Keratinocyte (primary cell): ENCODE measurements around the gene NAIF1. TPM values are rescaled to one million over a fixed set of nuclear protein-coding genes. Genes with fewer than 3 reads are reported as not detected.

Experiments used
- DNase-seq: peaks from one replicate; pipeline ENCODE4 v3.0.0-alpha.2; 2011; ENCODE audit warnings: low read depth, missing footprints, low spot score
- FAIRE-seq: peaks from 2 replicates; lab custom pipeline; 2011; peaks lifted over from hg19 to GRCh38; lab: Jason Lieb, UNC
- H2AFZ ChIP-seq: 2 replicates; pipeline ENCODE4 v1.6.0; 2012; ENCODE audit warnings: low read length, control low read depth, inconsistent platforms; ENCODE audit not compliant: control insufficient read depth
- H3K27ac ChIP-seq: 2 replicates; pipeline ENCODE4 v1.5.1; 2011; ENCODE audit warnings: low read length; ENCODE audit not compliant: control insufficient read depth, insufficient read depth
- H3K27me3 ChIP-seq: 3 replicates; pipeline ENCODE4 v1.6.0; 2011; ENCODE audit warnings: low read length; ENCODE audit not compliant: control insufficient read depth, insufficient read depth; ENCODE audit errors: extremely low read depth
- H3K36me3 ChIP-seq, 2 experiments: 2 replicates in 1 of 2; 3 replicates in 1 of 2; pipeline ENCODE4 v1.5.1; 2011; ENCODE audit warnings: low read length in 2 of 2, mild to moderate bottlenecking in 1 of 2; ENCODE audit not compliant: control insufficient read depth in 2 of 2, insufficient read depth in 2 of 2; ENCODE audit errors: extremely low read depth in 1 of 2
- H3K4me1 ChIP-seq: 3 replicates; pipeline ENCODE4 v1.5.1; 2011; ENCODE audit warnings: low read length; ENCODE audit not compliant: control insufficient read depth, insufficient read depth; ENCODE audit errors: extremely low read depth
- H3K4me2 ChIP-seq: 3 replicates; pipeline ENCODE4 v1.6.0; 2011; ENCODE audit warnings: low read depth, low read length; ENCODE audit not compliant: control insufficient read depth, insufficient read depth; ENCODE audit errors: extremely low read depth
- H3K4me3 ChIP-seq, 3 experiments: fragments of 200-600 bp in 1 of 3; sonication (generic) in 1 of 3; 2 replicates in 2 of 3; 3 replicates in 1 of 3; pipeline ENCODE4 v1.5.1; 2011 to 2016; ENCODE audit warnings: low read length in 3 of 3, mild to moderate bottlenecking in 3 of 3, control low read depth in 2 of 3, inconsistent platforms in 1 of 3, low read depth in 1 of 3, mixed read lengths in 1 of 3, mixed run types in 1 of 3, moderate library complexity in 1 of 3; ENCODE audit not compliant: control insufficient read depth in 2 of 3, insufficient read depth in 2 of 3; ENCODE audit errors: extremely low read depth in 1 of 3
- H3K79me2 ChIP-seq: 2 replicates; pipeline ENCODE4 v1.6.0; 2012; ENCODE audit warnings: low read length; ENCODE audit not compliant: control insufficient read depth, insufficient read depth
- H3K9ac ChIP-seq: 3 replicates; pipeline ENCODE4 v1.6.0; 2011; ENCODE audit warnings: low read length; ENCODE audit not compliant: control insufficient read depth, insufficient read depth; ENCODE audit errors: extremely low read depth
- H3K9me1 ChIP-seq: 3 replicates; pipeline ENCODE4 v1.6.0; 2011; ENCODE audit warnings: low read length; ENCODE audit not compliant: control insufficient read depth, insufficient read depth; ENCODE audit errors: extremely low read depth
- H3K9me3 ChIP-seq: 2 replicates; pipeline ENCODE4 v1.5.1; 2012; ENCODE audit warnings: low read depth, low read length; ENCODE audit not compliant: control insufficient read depth
- H4K20me1 ChIP-seq: 3 replicates; pipeline ENCODE4 v1.6.0; 2011; ENCODE audit warnings: low read length; ENCODE audit not compliant: control insufficient read depth, insufficient read depth; ENCODE audit errors: extremely low read depth
- EZH2 ChIP-seq: IDR thresholded peaks from one replicate; pipeline ENCODE4 v1.6.1; 2012; ENCODE audit warnings: inconsistent platforms, mild to moderate bottlenecking, low read length, moderate library complexity
- dilution Hi-C: fragments of 300-500 bp; cut with MboI; formaldehyde crosslinking; loops from one replicate; pipeline ENCODE4 v1.7.0; 2020; ENCODE audit warnings: low sequenced_read_pairs; ENCODE audit not compliant: extremely low pct_ligation_motif_present
- polyA minus RNA-seq, 3 experiments: library from RNA; depleted of rRNA, polyadenylated mRNA; stranded (reverse); fragments of >200 nt; gene quantifications; 1 replicate in 1 of 3; 2 replicates in 1 of 3; 3 replicates in 1 of 3; pipeline ENCODE4 v1.2.3, GENCODE V29; 2011
- polyA plus RNA-seq, 5 experiments: library from polyadenylated mRNA; depleted of rRNA in 3 of 5; stranded (reverse) in 3 of 5; stranded (forward) in 1 of 5; unstranded in 1 of 5; fragments of >200 nt; gene quantifications; 1 replicate in 1 of 5; 2 replicates in 3 of 5; 3 replicates in 1 of 5; pipeline versions ENCODE4 v1.2.1 to v1.2.3, GENCODE V29; 2011 to 2012; ENCODE audit warnings: missing spikeins in 2 of 5, low read depth in 1 of 5, low replicate concordance in 1 of 5
- TF ChIP-seq, protein P1 (sequence below), 3 experiments: IDR thresholded peaks in 1 of 3; conservative IDR thresholded peaks in 1 of 3; optimal IDR thresholded peaks in 1 of 3; 2 replicates in 2 of 3; 3 replicates in 1 of 3; pipeline versions ENCODE3 to v1.5.1; 2011; ENCODE audit warnings: low read length in 3 of 3, mild to moderate bottlenecking in 3 of 3, moderate library complexity in 2 of 3, control low read depth in 1 of 3, inconsistent platforms in 1 of 3; ENCODE audit not compliant: insufficient read depth in 2 of 3; ENCODE audit errors: extremely low read depth in 1 of 3

Gene NAIF1, protein sequence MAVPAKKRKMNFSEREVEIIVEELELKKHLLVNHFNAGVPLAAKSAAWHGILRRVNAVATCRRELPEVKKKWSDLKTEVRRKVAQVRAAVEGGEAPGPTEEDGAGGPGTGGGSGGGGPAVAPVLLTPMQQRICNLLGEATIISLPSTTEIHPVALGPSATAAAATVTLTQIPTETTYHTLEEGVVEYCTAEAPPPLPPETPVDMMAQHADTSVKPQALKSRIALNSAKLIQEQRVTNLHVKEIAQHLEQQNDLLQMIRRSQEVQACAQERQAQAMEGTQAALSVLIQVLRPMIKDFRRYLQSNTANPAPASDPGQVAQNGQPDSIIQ
- polyA plus RNA-seq (6.3 to 7.5 TPM (median 7.4 TPM) in 3 replicates), polyA minus RNA-seq (4.6 to 7.5 TPM (median 5.9 TPM) in 3 replicates)
- 7.4 TPM for polyA plus RNA-seq (2011; ENCODE audit: low read depth)
- 5.9 and 8.1 TPM in 2 replicates for polyA plus RNA-seq (2011; cell fraction: cytosol; rRNA removed)
- polyA plus RNA-seq (2011; cell fraction: nucleus; rRNA removed), result 7.9 and 8.6 TPM in 2 replicates
- 7.1 and 10.0 TPM in 2 replicates for polyA plus RNA-seq (2012; ENCODE audit: low replicate concordance)
- polyA minus RNA-seq (2011; cell fraction: cytosol; rRNA and poly(A)+ RNA removed), result 16.5 TPM
- 3.4 and 5.4 TPM in 2 replicates for polyA minus RNA-seq (2011; cell fraction: nucleus; rRNA and poly(A)+ RNA removed)

DNA sequence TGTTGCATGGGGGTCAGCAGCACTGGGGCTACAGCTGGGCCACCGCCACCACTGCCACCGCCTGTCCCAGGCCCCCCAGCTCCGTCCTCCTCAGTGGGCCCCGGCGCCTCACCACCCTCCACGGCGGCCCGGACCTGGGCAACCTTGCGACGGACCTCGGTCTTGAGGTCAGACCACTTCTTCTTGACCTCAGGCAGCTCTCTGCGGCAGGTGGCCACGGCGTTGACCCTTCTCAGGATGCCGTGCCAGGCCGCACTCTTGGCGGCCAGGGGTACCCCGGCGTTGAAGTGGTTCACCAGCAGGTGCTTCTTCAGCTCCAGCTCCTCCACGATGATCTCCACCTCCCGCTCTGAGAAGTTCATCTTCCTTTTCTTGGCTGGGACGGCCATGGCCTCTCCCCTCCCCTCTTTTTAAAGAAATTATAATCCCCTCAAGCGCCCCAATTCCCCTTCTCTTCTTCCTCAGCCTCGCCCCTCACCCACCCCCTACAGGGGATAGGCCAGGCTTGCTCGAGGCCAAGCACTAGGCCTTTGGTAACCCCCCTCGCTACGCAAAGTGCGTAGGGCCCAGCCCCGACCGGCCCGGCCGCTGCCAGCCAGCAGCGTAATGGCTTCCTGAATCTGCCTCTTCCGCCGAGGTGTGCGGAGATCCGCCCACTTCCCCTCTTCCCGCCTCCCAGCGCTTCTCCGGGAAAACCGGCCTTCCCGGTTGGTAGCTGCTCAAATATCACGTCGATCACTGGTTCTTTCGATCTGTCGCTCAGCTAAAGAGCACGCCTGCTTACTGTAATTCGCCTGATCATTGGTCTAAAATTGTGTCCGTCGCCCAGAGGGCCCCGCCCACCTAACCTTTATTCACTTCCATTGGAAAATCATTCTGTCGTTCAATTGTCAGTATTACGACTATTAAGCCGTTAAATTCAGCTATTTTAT lies at the start of gene NAIF1:
Gene NAIF1, minus strand, starts transcription at position 608 of the 932 bp plus-strand sequence. Its CDS starts 219 bp downstream, at position 389.
- peaks cover 20% of the 10 kb centered on the region for H3K4me1 ChIP-seq
- H4K20me1 ChIP-seq, result no peaks in the 10 kb centered on the region
- peak within 1 kb of the TSS; percentile 96 for H3K9ac ChIP-seq
- peaks cover 0 to 3% of the 10 kb centered on the region in 2 experiments for H3K36me3 ChIP-seq
- H3K4me3 ChIP-seq, result peak within 1 kb of the TSS; percentile 77 to 97 (median 90)
- TF ChIP-seq, protein P1, sequence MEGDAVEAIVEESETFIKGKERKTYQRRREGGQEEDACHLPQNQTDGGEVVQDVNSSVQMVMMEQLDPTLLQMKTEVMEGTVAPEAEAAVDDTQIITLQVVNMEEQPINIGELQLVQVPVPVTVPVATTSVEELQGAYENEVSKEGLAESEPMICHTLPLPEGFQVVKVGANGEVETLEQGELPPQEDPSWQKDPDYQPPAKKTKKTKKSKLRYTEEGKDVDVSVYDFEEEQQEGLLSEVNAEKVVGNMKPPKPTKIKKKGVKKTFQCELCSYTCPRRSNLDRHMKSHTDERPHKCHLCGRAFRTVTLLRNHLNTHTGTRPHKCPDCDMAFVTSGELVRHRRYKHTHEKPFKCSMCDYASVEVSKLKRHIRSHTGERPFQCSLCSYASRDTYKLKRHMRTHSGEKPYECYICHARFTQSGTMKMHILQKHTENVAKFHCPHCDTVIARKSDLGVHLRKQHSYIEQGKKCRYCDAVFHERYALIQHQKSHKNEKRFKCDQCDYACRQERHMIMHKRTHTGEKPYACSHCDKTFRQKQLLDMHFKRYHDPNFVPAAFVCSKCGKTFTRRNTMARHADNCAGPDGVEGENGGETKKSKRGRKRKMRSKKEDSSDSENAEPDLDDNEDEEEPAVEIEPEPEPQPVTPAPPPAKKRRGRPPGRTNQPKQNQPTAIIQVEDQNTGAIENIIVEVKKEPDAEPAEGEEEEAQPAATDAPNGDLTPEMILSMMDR (optimal IDR thresholded peaks at IDR 0.05 in 1 of 3, IDR thresholded peaks at IDR 0.05 in 1 of 3, conservative IDR thresholded peaks at IDR 0.05 in 1 of 3; ENCODE audit: extremely low read depth in 1 of 3, insufficient read depth in 2 of 3, low read length in 3 of 3), result no peak
- no peak for TF ChIP-seq EZH2
- dilution Hi-C loops, result loop anchor here (25.0 kb wide), 1 partner anchor 130 kb away; the partner anchor contains the start of genes DPM2 and PIP5KL1
- peak within 1 kb of the TSS; percentile 97 for H3K4me2 ChIP-seq
- no peaks in the 10 kb centered on the region for H3K9me1 ChIP-seq
- no peaks in the 10 kb centered on the region for H3K27me3 ChIP-seq
- peak; percentile 97 for DNase-seq
- peak; percentile 66 for FAIRE-seq
- peak within 1 kb of the TSS; percentile 89 for H2AFZ ChIP-seq
- peaks cover 39% of the 10 kb centered on the region for H3K79me2 ChIP-seq
- H3K9me3 ChIP-seq, result no peaks in the 10 kb centered on the region
- peak within 1 kb of the TSS; percentile 99 for H3K27ac ChIP-seq

DNA sequence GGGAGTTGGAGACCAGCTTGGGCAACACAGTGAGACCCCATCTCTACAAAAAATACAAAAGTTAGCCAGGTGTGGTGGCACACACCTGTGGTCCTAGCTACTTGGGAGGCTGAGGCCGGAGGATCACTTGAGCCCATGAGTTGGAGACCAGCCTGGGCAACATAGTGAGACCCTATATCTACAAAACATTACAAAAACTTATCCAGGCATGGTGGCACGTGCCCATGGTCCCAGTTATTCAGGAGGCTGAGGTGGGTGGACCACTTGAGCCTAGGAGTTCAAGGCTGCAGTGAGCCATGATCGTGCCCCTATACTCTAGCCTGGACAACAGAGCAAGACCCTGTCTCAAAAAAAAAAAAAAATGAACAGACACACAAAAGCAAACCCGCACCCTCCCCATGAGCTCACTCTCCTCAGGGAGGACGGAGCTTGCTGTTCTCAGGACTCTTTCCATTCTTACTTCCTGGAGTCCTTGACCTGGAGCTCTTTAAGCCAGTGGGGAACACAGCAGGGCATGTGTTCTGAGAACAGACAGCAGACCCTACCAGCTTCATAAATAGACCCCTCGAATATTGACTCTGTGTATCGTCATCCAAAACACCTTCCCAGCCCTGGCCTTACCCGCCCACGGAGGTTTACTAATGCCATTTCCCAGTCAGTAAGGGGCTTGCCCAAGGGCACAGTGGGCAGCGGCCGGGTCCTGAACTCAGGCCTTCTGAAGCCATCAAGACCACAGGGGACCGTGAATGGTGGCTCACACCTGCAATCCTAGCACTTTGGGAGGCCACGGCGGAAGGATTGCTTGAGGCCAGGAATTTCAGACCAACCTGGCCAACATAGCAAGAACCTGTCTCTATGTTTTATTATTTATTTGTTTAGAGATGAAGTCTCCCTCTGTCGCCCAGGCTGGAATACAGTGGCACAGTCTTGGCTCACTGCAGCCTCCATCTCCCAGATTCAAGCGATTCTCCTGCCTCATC lies 49.3 kb upstream of the NAIF1 start:
- Histone ChIP-seq H3K4me1 (peaks cover 6% of the 10 kb centered on the region), H3K27ac (no peak overlapping the region), H2AFZ (no peak overlapping the region), H3K9me3 (no peaks in the 10 kb centered on the region), H3K79me2 (no peaks in the 10 kb centered on the region), H3K4me2 (no peak overlapping the region), H3K36me3 (peaks cover 5 to 12% of the 10 kb centered on the region in 2 experiments), H3K27me3 (no peaks in the 10 kb centered on the region), H3K9ac (no peak overlapping the region), H4K20me1 (no peaks in the 10 kb centered on the region), H3K9me1 (no peaks in the 10 kb centered on the region), H3K4me3 (no peak overlapping the region)
- DNase-seq, result no peak
- TF ChIP-seq EZH2, result no peak
- TF ChIP-seq, protein P1 (optimal IDR thresholded peaks at IDR 0.05 in 1 of 3, IDR thresholded peaks at IDR 0.05 in 1 of 3, conservative IDR thresholded peaks at IDR 0.05 in 1 of 3; ENCODE audit: extremely low read depth in 1 of 3, insufficient read depth in 2 of 3, low read length in 3 of 3), result no peak
- FAIRE-seq, result no peak
- dilution Hi-C loops, result no loop called here
